ENCODE results near the gene HOXD4.

DNA sequence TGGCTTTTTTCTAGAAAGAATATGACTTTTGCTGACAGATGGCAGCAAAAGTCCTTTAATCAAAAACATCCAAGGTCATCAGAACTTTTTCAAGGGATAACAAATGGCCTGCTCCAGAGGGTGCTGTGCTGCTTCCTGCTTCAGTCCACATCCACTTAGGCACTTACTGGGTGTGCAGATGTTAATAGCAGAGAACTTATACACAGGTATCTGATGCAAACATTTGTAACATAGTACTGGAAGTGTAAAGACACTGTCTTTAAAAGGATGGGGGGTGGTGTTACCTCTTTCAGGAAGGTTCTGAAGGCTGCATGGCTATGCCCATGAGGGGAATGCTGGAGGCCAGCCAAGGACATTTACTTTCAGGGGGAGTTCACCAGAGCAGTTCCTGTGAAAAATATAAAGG, 16.3 kb upstream of the HOXD4 start:
- TF ChIP-seq, protein P1, sequence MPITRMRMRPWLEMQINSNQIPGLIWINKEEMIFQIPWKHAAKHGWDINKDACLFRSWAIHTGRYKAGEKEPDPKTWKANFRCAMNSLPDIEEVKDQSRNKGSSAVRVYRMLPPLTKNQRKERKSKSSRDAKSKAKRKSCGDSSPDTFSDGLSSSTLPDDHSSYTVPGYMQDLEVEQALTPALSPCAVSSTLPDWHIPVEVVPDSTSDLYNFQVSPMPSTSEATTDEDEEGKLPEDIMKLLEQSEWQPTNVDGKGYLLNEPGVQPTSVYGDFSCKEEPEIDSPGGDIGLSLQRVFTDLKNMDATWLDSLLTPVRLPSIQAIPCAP (CRISPR knock-in tag; IDR thresholded peaks at IDR 0.05) = no peak
- TF ChIP-seq, protein P2, sequence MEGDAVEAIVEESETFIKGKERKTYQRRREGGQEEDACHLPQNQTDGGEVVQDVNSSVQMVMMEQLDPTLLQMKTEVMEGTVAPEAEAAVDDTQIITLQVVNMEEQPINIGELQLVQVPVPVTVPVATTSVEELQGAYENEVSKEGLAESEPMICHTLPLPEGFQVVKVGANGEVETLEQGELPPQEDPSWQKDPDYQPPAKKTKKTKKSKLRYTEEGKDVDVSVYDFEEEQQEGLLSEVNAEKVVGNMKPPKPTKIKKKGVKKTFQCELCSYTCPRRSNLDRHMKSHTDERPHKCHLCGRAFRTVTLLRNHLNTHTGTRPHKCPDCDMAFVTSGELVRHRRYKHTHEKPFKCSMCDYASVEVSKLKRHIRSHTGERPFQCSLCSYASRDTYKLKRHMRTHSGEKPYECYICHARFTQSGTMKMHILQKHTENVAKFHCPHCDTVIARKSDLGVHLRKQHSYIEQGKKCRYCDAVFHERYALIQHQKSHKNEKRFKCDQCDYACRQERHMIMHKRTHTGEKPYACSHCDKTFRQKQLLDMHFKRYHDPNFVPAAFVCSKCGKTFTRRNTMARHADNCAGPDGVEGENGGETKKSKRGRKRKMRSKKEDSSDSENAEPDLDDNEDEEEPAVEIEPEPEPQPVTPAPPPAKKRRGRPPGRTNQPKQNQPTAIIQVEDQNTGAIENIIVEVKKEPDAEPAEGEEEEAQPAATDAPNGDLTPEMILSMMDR (IDR thresholded peaks at IDR 0.05) = no peak
- no peak for TF ChIP-seq CREM (CRISPR knock-in tag; IDR thresholded peaks at IDR 0.05)
- no peak for TF ChIP-seq MYBL2 (CRISPR knock-in tag; IDR thresholded peaks at IDR 0.05)
- TF ChIP-seq FOXJ3 (CRISPR knock-in tag; IDR thresholded peaks at IDR 0.05; ENCODE audit: borderline replicate concordance) = no peak
- TF ChIP-seq, protein P3, sequence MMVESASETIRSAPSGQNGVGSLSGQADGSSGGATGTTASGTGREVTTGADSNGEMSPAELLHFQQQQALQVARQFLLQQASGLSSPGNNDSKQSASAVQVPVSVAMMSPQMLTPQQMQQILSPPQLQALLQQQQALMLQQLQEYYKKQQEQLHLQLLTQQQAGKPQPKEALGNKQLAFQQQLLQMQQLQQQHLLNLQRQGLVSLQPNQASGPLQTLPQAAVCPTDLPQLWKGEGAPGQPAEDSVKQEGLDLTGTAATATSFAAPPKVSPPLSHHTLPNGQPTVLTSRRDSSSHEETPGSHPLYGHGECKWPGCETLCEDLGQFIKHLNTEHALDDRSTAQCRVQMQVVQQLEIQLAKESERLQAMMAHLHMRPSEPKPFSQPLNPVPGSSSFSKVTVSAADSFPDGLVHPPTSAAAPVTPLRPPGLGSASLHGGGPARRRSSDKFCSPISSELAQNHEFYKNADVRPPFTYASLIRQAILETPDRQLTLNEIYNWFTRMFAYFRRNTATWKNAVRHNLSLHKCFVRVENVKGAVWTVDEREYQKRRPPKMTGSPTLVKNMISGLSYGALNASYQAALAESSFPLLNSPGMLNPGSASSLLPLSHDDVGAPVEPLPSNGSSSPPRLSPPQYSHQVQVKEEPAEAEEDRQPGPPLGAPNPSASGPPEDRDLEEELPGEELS (CRISPR knock-in tag; IDR thresholded peaks at IDR 0.05) = no peak
